HepG2 (cell line): ENCODE measurements around the gene P2RX5. TPM values are rescaled to one million over a fixed set of nuclear protein-coding genes. Genes with fewer than 3 reads are reported as not detected.

Source experiments
- GABPA ChIP-seq, 2 experiments: IDR thresholded peaks; 2 replicates each; pipeline ENCODE4 v1.6.1; 2011 to 2016; ENCODE audit warnings: low read depth in 2 of 2, low read length in 1 of 2, missing biosample characterization in 1 of 2, missing genetic modification characterization in 1 of 2
- KAT2B ChIP-seq: fragments of 150-350 bp; IDR thresholded peaks from 2 replicates; pipeline ENCODE4 v1.6.1; 2014; ENCODE audit warnings: low read depth, low read length, borderline replicate concordance
- KLF12 ChIP-seq: sonication (generic); formaldehyde crosslinking; IDR thresholded peaks from 2 replicates; pipeline ENCODE4 v1.4.0; 2020; ENCODE audit warnings: missing genetic modification reagents, borderline replicate concordance
- MED8 ChIP-seq: sonication (generic); formaldehyde crosslinking; IDR thresholded peaks from 2 replicates; pipeline ENCODE4 v1.8.1; 2023; ENCODE audit warnings: mild to moderate bottlenecking, missing genetic modification reagents; ENCODE audit not compliant: insufficient replicate concordance
- PHF8 ChIP-seq: sonication (generic); formaldehyde crosslinking; IDR thresholded peaks from 2 replicates; pipeline ENCODE4 v1.5.0; 2020; ENCODE audit warnings: missing genetic modification reagents
- RFXANK ChIP-seq: IDR thresholded peaks from 2 replicates; pipeline ENCODE4 v1.6.1; 2016
- SMAD3 ChIP-seq: sonication (generic); formaldehyde crosslinking; IDR thresholded peaks from 2 replicates; pipeline ENCODE4 v1.4.0; 2020; ENCODE audit warnings: missing genetic modification reagents
- ZBTB3 ChIP-seq: sonication (generic); formaldehyde crosslinking; IDR thresholded peaks from 2 replicates; pipeline ENCODE4 v1.4.0; 2020; ENCODE audit warnings: low read depth, mild to moderate bottlenecking, moderate library complexity, missing genetic modification reagents, borderline replicate concordance
- polyA plus RNA-seq, 8 experiments: library from polyadenylated mRNA; depleted of rRNA in 3 of 8; stranded (reverse) in 7 of 8; unstranded in 1 of 8; fragments of >200 nt; fragmentation: Illumina TruSeq in 4 of 8; extraction: Trizol in 4 of 8; gene quantifications; 2 replicates each; pipeline versions ENCODE4 v1.2.1 to v1.2.3, GENCODE V29; 2011 to 2016; ENCODE audit warnings: low read depth in 4 of 8, missing spikeins in 1 of 8, mixed read lengths in 1 of 8; ENCODE audit not compliant: insufficient read depth in 1 of 8
- total RNA-seq, 5 experiments: library from RNA; depleted of rRNA; stranded (reverse); fragments of >200 nt; fragmentation: Illumina TruSeq; extraction: Trizol; gene quantifications; 2 replicates each; pipeline ENCODE4 v1.2.3, GENCODE V29; 2016; ENCODE audit warnings: low read depth in 1 of 5
- TF ChIP-seq, protein P1 (sequence below): sonication (generic); formaldehyde crosslinking; IDR thresholded peaks from 2 replicates; pipeline ENCODE4 v1.9.0; 2021; ENCODE audit warnings: missing genetic modification reagents, borderline replicate concordance

Gene P2RX5
- total and polyA plus RNA-seq, 2 of the 13 experiments (the other 11 are each of a cell fraction or from before 2014, with no cell fraction given): 0.95 to 1.7 TPM

- TF ChIP-seq, protein P1, sequence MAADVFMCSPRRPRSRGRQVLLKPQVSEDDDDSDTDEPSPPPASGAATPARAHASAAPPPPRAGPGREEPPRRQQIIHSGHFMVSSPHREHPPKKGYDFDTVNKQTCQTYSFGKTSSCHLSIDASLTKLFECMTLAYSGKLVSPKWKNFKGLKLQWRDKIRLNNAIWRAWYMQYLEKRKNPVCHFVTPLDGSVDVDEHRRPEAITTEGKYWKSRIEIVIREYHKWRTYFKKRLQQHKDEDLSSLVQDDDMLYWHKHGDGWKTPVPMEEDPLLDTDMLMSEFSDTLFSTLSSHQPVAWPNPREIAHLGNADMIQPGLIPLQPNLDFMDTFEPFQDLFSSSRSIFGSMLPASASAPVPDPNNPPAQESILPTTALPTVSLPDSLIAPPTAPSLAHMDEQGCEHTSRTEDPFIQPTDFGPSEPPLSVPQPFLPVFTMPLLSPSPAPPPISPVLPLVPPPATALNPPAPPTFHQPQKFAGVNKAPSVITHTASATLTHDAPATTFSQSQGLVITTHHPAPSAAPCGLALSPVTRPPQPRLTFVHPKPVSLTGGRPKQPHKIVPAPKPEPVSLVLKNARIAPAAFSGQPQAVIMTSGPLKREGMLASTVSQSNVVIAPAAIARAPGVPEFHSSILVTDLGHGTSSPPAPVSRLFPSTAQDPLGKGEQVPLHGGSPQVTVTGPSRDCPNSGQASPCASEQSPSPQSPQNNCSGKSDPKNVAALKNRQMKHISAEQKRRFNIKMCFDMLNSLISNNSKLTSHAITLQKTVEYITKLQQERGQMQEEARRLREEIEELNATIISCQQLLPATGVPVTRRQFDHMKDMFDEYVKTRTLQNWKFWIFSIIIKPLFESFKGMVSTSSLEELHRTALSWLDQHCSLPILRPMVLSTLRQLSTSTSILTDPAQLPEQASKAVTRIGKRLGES: peak; percentile 32; the same call in 1 of the 2 replicates
- TF ChIP-seq ZBTB3 (CRISPR knock-in tag) (0 out of 2 replicates have a peak, but pooled peaks have one; percentile 18), MED8 (no peak), RFXANK (no peak), KAT2B (no peak), GABPA (IDR thresholded peaks at IDR 0.05; ENCODE audit: low read depth, low read length) (no peak), GABPA (CRISPR knock-in tag; IDR thresholded peaks at IDR 0.05; ENCODE audit: low read depth) (no peak; the same call in 1 of the 2 replicates), SMAD3 (CRISPR knock-in tag) (no peak), KLF12 (peak; percentile 65; the same call in 1 of the 2 replicates), PHF8 (peak; percentile 91)
- TF ChIP-seq, all 625 proteins: peak for 243
These were observed 27.5 kb downstream of the P2RX5 start, which contains the start of the genes EMC6 and TAX1BP3 (continued) for GRCh38 chr17:3668279-3669084.
